ENCODE results near the gene CLIC5.

DNA sequence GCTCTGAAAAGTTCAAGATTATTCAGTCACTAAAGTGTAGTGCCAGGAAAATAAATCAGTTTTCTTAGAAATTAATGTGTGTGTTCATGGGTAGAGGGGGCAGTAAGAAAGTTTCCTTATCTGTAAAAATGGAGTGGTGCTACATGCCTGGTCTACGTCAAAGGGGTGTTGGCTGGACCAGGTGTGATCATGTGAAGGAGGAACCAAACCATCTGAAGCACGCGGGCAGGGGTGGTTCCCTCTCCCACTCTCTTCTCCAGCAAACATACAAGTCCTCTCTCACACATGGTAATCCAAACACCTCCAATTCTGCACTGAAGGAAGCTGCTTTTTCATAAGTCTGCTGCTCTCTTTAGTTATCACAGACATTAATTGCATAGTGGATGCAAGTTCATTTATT lies 63.1 kb downstream of the CLIC5 start:
- TF ChIP-seq POLR2A (IDR thresholded peaks at IDR 0.05) = no peak
- TF ChIP-seq, protein P1, sequence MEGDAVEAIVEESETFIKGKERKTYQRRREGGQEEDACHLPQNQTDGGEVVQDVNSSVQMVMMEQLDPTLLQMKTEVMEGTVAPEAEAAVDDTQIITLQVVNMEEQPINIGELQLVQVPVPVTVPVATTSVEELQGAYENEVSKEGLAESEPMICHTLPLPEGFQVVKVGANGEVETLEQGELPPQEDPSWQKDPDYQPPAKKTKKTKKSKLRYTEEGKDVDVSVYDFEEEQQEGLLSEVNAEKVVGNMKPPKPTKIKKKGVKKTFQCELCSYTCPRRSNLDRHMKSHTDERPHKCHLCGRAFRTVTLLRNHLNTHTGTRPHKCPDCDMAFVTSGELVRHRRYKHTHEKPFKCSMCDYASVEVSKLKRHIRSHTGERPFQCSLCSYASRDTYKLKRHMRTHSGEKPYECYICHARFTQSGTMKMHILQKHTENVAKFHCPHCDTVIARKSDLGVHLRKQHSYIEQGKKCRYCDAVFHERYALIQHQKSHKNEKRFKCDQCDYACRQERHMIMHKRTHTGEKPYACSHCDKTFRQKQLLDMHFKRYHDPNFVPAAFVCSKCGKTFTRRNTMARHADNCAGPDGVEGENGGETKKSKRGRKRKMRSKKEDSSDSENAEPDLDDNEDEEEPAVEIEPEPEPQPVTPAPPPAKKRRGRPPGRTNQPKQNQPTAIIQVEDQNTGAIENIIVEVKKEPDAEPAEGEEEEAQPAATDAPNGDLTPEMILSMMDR (IDR thresholded peaks at IDR 0.05) = no peak
- no peak for TF ChIP-seq EP300 (IDR thresholded peaks at IDR 0.05)

All from gastroesophageal sphincter (tissue), 3 donors.